ENCODE measurements around the gene ADGRL2. TPM values are rescaled to one million over a fixed set of nuclear protein-coding genes. Genes with fewer than 3 reads are reported as not detected.
"Not testable (repeated sequence)": the region's sequence is repeated elsewhere in the genome, so short reads cannot be mapped to it uniquely, and the experiment has no call there.

Gene ADGRL2
- total RNA-seq, 6 donors from 2014 or later, result 21.0 to 133 (median 84.0) TPM

DNA sequence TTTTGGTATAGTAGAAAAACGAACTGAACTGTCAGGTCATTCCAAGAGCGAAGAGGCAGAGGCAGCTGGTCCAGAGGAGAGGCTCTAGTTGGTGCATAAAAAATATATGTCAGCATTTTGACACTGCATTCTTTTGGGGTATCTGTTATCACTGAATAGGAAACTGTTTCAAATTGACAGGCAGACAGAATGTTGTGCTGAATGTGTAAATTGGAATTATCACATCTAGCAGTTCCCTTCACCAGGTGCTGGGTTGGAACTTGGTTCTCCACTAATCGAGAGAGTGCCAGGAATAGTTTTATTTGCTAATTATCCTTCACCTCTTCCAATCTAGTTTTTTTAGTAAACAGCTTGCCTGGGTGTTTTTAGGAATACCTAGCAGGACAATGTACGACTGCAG, 52.2 kb downstream of the ADGRL2 start:
- DNase-seq (no peak), ATAC-seq (ENCODE audit: low FRiP score in 2 of 2) (no peak)
- no peaks in the 10 kb centered on the region for H3K27me3 ChIP-seq
- no peaks in the 10 kb centered on the region for H3K9me3 ChIP-seq
- H3K27ac ChIP-seq, result no peak overlapping the region
- H3K4me1 ChIP-seq, result peaks cover 0 to 21% (median 10%) of the 10 kb centered on the region in 4 donors
- no peaks in the 10 kb centered on the region for H3K36me3 ChIP-seq
- 62 to 69% methylated on average over 4 of the region's 4 CpGs for WGBS, 2 donors
- TF ChIP-seq POLR2AphosphoS5 (IDR thresholded peaks at IDR 0.05) (no peak), EP300 (IDR thresholded peaks at IDR 0.05) (no peak), POLR2A (IDR thresholded peaks at IDR 0.05) (no peak)
- TF ChIP-seq, protein P1, sequence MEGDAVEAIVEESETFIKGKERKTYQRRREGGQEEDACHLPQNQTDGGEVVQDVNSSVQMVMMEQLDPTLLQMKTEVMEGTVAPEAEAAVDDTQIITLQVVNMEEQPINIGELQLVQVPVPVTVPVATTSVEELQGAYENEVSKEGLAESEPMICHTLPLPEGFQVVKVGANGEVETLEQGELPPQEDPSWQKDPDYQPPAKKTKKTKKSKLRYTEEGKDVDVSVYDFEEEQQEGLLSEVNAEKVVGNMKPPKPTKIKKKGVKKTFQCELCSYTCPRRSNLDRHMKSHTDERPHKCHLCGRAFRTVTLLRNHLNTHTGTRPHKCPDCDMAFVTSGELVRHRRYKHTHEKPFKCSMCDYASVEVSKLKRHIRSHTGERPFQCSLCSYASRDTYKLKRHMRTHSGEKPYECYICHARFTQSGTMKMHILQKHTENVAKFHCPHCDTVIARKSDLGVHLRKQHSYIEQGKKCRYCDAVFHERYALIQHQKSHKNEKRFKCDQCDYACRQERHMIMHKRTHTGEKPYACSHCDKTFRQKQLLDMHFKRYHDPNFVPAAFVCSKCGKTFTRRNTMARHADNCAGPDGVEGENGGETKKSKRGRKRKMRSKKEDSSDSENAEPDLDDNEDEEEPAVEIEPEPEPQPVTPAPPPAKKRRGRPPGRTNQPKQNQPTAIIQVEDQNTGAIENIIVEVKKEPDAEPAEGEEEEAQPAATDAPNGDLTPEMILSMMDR (IDR thresholded peaks at IDR 0.05), result no peak
- no peak overlapping the region for H3K4me3 ChIP-seq

DNA sequence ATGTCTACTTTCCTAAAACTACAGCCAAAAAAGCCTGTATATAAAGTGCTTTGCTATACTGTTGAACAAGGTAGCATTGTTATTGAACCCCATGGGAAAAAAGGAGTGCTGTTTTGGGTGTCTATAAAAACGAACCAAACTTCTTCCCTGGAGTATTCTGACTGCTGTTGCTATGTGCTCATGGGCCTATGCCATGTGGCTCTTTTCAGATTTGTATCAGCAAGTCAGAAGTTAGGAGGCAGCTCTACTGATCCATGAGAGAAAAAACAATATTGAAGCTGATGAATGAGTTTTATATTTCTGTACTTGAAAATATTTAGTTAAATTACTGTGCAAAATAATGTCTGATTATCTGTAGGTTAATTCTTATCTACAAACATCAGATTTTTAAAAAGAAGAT, 66.5 kb downstream of the ADGRL2 start:
- Histone ChIP-seq H3K4me1 (no peaks in the 10 kb centered on the region), H3K27me3 (no peaks in the 10 kb centered on the region), H3K4me3 (no peak overlapping the region), H3K9me3 (no peaks in the 10 kb centered on the region), H3K36me3 (no peaks in the 10 kb centered on the region), H3K27ac (no peak overlapping the region)
- 7 to 10% methylated on average over 1 of the region's 1 CpG for WGBS, 2 donors
- TF ChIP-seq POLR2A (IDR thresholded peaks at IDR 0.05), result no peak
- TF ChIP-seq POLR2AphosphoS5 (IDR thresholded peaks at IDR 0.05), result no peak
- TF ChIP-seq, protein P1 (IDR thresholded peaks at IDR 0.05), result no peak
- no peak for TF ChIP-seq EP300 (IDR thresholded peaks at IDR 0.05)
- ATAC-seq (ENCODE audit: low FRiP score in 2 of 2), result no peak
- no peak for DNase-seq

- 67 to 75% methylated on average over 2 of the region's 2 CpGs for WGBS, 2 donors
- Histone ChIP-seq H3K27ac (no peak overlapping the region), H3K9me3 (no peaks in the 10 kb centered on the region), H3K4me1 (peaks cover 0 to 6% (median 4%) of the 10 kb centered on the region in 4 donors), H3K27me3 (no peaks in the 10 kb centered on the region), H3K4me3 (no peak overlapping the region), H3K36me3 (no peaks in the 10 kb centered on the region)
- DNase-seq (no peak), ATAC-seq (ENCODE audit: low FRiP score in 2 of 2) (no peak)
- no peak for TF ChIP-seq EP300 (IDR thresholded peaks at IDR 0.05)
- TF ChIP-seq, protein P1 (IDR thresholded peaks at IDR 0.05), result no peak
- no peak for TF ChIP-seq POLR2A (IDR thresholded peaks at IDR 0.05)
- no peak for TF ChIP-seq POLR2AphosphoS5 (IDR thresholded peaks at IDR 0.05)
Measured at GRCh38 chr1:81869307-81869706, 68.6 kb downstream of the ADGRL2 start.

DNA sequence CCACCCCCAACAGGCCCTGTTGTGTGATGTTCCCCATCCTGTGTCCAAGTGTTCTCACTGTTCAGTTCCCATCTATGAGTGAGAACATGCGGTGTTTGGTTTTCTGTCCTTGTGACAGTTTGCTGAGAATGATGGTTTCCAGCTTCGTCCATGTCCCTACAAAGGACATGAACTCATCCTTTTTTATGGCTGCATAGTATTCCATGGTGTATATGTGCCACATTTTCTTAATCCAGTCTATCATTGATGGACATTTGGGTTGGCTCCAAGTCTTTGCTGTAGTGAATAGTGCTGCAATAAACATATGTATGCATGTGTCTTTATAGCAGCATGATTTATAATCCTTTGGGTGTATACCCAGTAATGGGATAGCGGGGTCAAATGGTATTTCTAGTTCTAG, 70.4 kb downstream of the ADGRL2 start:
- H3K36me3 ChIP-seq; H3K4me3 ChIP-seq; H3K9me3 ChIP-seq; DNase-seq; ATAC-seq (ENCODE audit: low FRiP score in 2 of 2); H3K27ac ChIP-seq; H3K27me3 ChIP-seq: not testable (repeated sequence)
- peaks cover 0 to 13% (median 5%) of the 10 kb centered on the region in 4 donors for H3K4me1 ChIP-seq
- WGBS, 2 donors, result 98 to 100% methylated on average over 1 to 3 of the region's 3 CpGs

DNA sequence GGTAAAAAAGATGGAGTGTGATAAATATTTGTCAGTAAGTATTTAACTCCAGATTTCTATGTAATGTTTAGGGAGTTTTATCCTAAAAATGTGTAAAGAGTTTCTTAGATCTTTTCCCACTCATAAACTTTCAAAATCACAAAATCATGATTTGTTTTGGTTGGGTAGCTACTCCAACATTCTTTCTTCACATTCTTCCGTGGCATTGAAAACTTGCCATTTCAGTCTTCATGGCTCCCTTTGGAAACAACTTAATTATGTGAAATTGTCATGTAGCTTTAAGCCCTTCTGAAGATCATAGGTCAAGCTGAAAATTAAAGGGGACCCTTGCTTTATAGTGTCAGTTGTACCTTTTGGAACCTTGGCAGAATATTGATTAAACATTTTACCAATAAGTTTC, 73.2 kb downstream of the ADGRL2 start:
- ATAC-seq (ENCODE audit: low FRiP score in 2 of 2), result no peak
- H3K4me1 ChIP-seq, result peaks cover 12 to 31% (median 17%) of the 10 kb centered on the region in 4 donors
- no peaks in the 10 kb centered on the region for H3K27me3 ChIP-seq
- 25 to 58% methylated on average over 1 of the region's 1 CpG for WGBS, 2 donors
- H3K27ac ChIP-seq, result no peak overlapping the region
- H3K4me3 ChIP-seq, result no peak overlapping the region
- H3K36me3 ChIP-seq, result no peaks in the 10 kb centered on the region
- TF ChIP-seq, protein P1 (IDR thresholded peaks at IDR 0.05), result no peak
- TF ChIP-seq EP300 (IDR thresholded peaks at IDR 0.05), result no peak
- no peak for TF ChIP-seq POLR2A (IDR thresholded peaks at IDR 0.05)
- no peak for TF ChIP-seq POLR2AphosphoS5 (IDR thresholded peaks at IDR 0.05)
- H3K9me3 ChIP-seq, result no peaks in the 10 kb centered on the region
- no peak for DNase-seq
